Skeletal muscle satellite cell (primary cell): ENCODE measurements around the gene GSTO2.

Experiments
- H3K27me3 ChIP-seq: 2 replicates; pipeline ENCODE4 v1.7.0; 2013; ENCODE audit warnings: low read length; ENCODE audit not compliant: control insufficient read depth, insufficient read depth
- H3K36me3 ChIP-seq: 2 replicates; pipeline ENCODE4 v1.7.0; 2013; ENCODE audit warnings: mild to moderate bottlenecking, control low read depth, low read length; ENCODE audit not compliant: insufficient read depth
- H3K4me1 ChIP-seq: 2 replicates; pipeline ENCODE4 v1.7.0; 2013; ENCODE audit warnings: low read length; ENCODE audit not compliant: control insufficient read depth, insufficient read depth
- H3K4me2 ChIP-seq: 2 replicates; pipeline ENCODE4 v1.7.0; 2013; ENCODE audit warnings: mild to moderate bottlenecking, low read length
- H3K4me3 ChIP-seq: 2 replicates; pipeline ENCODE4 v1.7.0; 2013; ENCODE audit warnings: low read length
- H3K9ac ChIP-seq: 2 replicates; pipeline ENCODE4 v1.7.0; 2013; ENCODE audit warnings: mild to moderate bottlenecking, low read depth, low read length, moderate library complexity
- H3K9me3 ChIP-seq: replicated peaks from 2 replicates; pipeline ENCODE4 v1.7.0; 2013; ENCODE audit warnings: mild to moderate bottlenecking, control low read depth, low read length

The GSTO2 gene

GRCh38 chr10:104288355-104288754 is 19.4 kb downstream of the GSTO2 start:
- Histone ChIP-seq H3K4me2 (no peak overlapping the region), H3K9ac (no peak overlapping the region), H3K27me3 (no peaks in the 10 kb centered on the region), H3K4me3 (no peak overlapping the region), H3K36me3 (no peaks in the 10 kb centered on the region), H3K9me3 (no peaks in the 10 kb centered on the region), H3K4me1 (peaks cover 19% of the 10 kb centered on the region)

GRCh38 chr10:104291439-104291951 is 22.5 kb downstream of the GSTO2 start:
- no peaks in the 10 kb centered on the region for H3K27me3 ChIP-seq
- no peaks in the 10 kb centered on the region for H3K36me3 ChIP-seq
- H3K9ac ChIP-seq: peak overlapping the region; percentile 70
- no peaks in the 10 kb centered on the region for H3K9me3 ChIP-seq
- H3K4me1 ChIP-seq: peaks cover 22% of the 10 kb centered on the region
- H3K4me3 ChIP-seq: peak overlapping the region; percentile 50
- peak overlapping the region; percentile 80 for H3K4me2 ChIP-seq

DNA sequence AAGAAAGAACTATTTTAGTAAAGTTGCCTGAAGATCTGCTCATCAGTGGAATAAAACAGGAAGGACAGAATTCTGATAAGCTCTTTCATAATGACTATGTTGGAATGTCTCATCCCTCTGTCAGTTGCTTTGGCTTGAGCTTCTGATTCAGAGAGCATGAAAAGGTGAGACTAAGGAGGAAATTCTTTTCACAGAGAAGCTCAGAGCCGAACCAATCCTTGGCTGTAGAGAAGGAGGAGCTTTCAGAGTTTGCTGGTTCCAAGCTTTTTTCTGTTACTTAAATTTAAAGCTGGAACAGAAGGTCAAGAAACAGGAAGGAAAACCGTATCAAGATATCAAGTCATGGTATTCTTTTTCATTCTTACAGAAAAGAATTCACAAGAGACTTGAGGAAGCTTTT is 24.0 kb downstream of the GSTO2 start:
- no peak overlapping the region for H3K4me3 ChIP-seq
- peak overlapping the region; percentile 11 for H3K4me2 ChIP-seq
- peak overlapping the region; percentile 70 for H3K9ac ChIP-seq
- H3K27me3 ChIP-seq: no peaks in the 10 kb centered on the region
- no peaks in the 10 kb centered on the region for H3K9me3 ChIP-seq
- H3K4me1 ChIP-seq: peaks cover 28% of the 10 kb centered on the region
- H3K36me3 ChIP-seq: no peaks in the 10 kb centered on the region

DNA sequence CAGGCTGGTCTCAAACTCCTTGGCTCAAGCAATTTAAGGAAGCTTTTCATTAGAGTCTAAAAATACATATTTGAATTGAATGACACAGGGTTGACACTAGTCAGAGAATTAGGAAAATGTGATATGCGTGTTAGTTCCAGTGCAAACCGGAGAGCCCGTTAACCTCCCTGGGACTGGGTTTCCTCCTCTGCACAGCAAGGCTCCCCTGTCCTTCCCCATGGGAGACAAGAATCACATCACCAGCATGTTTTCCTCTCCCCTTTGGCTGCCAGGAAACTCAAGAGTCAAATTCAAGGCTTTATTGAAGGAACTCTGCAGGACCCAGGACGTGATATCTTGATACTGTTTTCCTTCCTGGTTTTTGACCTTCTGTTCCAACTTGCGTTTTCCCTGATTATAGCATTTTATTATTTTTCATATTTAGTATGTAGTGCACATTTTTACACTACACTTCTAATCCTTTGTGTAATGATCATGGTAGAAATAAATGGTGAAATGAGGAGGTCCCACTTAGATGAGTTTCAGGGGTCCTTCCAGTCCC is 24.9 kb downstream of the GSTO2 start:
- Histone ChIP-seq H3K27me3 (no peaks in the 10 kb centered on the region), H3K36me3 (no peaks in the 10 kb centered on the region), H3K4me2 (no peak overlapping the region), H3K9ac (no peak overlapping the region), H3K9me3 (no peaks in the 10 kb centered on the region), H3K4me1 (peaks cover 29% of the 10 kb centered on the region), H3K4me3 (no peak overlapping the region)

- Histone ChIP-seq H3K4me1 (peaks cover 55% of the 10 kb centered on the region), H3K4me2 (no peak overlapping the region), H3K36me3 (no peaks in the 10 kb centered on the region), H3K9me3 (no peaks in the 10 kb centered on the region), H3K4me3 (no peak overlapping the region), H3K9ac (no peak overlapping the region), H3K27me3 (no peaks in the 10 kb centered on the region)
Observed at GRCh38 chr10:104296687-104297436, 27.9 kb downstream of the GSTO2 start.

DNA sequence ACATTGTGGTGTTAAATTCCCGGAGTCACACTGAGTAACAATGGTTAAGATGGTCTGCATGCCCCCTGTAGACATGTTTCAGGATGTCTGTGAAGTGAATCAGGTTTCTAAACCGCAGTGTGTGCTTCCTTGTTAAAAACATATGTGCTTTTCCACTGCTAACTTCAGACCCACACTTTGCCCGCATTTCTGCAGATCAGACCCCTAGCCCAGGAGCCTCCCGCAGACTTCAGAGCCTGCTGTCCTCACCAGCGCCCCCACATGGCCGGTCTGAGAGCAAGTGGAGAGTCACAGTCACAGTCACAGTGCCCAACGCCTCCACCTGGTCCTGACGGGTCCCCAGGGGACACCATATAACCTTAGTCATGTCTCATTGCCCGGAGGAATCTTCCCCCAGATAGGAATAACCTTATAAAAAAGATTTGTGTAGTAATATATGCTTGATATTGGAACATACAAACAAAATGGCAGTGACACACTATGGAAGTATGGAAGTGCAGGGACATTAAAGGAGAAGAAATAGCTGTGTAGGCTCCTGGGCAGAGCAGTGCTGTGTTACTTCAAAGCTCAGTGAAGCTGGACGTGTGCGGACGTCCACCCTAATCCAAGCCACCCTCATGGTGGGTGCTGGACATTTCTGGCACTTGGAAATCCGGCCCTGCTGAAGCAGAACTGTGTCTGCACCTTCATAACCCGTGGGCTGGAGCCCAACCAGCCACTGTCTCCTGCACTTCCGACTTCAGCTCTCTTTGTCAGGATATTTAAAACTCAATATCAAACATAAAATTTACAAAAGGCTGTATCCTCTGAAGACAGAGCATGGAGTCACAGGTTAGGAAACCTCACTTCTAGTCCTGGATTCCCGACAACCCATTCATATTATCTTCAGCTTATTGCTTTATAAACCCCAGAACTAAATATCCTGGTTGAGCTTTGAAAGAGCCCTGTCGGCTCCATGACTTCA is 29.0 kb downstream of the GSTO2 start:
- Histone ChIP-seq H3K9ac (peak overlapping the region; percentile 75), H3K9me3 (no peaks in the 10 kb centered on the region), H3K36me3 (no peaks in the 10 kb centered on the region), H3K27me3 (no peaks in the 10 kb centered on the region), H3K4me1 (peaks cover 52% of the 10 kb centered on the region), H3K4me3 (no peak overlapping the region), H3K4me2 (no peak overlapping the region)

DNA sequence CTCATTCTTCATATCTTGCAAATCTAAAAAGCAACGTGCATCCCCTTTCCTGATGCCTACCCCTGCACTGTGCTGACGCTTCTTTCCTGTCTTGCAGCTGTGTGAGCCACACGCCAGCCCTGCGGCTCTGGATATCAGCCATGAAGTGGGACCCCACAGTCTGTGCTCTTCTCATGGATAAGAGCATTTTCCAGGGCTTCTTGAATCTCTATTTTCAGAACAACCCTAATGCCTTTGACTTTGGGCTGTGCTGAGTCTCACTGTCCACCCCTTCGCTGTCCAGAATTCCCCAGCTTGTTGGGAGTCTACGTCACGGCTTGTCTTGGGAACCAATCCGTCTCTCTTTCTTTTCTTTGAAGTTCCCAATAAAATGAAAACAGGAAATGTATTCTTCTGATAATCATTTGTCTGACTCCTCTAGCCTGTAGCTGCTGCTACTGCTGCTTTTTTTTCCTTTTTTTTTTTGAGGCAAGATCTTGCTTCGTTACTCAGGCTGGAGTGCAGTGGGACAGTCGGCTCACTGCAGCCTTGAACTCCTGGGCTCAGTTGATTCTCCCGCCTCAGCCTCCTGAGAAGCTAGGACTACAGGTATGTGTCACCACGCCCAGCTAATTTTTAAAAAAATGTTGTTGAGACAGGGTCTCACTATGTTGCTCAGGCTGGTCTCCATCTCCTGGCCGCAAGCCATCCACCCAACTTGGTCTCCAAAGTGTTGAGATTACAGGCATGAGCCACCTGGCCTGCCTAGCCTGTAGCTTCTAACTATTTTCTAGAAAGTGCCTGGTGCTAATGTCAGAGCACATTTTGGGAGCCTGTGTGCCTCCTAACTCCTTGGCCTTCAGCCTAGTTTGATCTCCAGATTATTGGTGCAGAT is 30.3 kb downstream of the GSTO2 start:
- Histone ChIP-seq H3K36me3 (no peaks in the 10 kb centered on the region), H3K9me3 (no peaks in the 10 kb centered on the region), H3K9ac (peak overlapping the region; percentile 75), H3K4me2 (peak overlapping the region; percentile 42), H3K4me1 (peaks cover 45% of the 10 kb centered on the region), H3K27me3 (no peaks in the 10 kb centered on the region), H3K4me3 (peak overlapping the region; percentile 22)

DNA sequence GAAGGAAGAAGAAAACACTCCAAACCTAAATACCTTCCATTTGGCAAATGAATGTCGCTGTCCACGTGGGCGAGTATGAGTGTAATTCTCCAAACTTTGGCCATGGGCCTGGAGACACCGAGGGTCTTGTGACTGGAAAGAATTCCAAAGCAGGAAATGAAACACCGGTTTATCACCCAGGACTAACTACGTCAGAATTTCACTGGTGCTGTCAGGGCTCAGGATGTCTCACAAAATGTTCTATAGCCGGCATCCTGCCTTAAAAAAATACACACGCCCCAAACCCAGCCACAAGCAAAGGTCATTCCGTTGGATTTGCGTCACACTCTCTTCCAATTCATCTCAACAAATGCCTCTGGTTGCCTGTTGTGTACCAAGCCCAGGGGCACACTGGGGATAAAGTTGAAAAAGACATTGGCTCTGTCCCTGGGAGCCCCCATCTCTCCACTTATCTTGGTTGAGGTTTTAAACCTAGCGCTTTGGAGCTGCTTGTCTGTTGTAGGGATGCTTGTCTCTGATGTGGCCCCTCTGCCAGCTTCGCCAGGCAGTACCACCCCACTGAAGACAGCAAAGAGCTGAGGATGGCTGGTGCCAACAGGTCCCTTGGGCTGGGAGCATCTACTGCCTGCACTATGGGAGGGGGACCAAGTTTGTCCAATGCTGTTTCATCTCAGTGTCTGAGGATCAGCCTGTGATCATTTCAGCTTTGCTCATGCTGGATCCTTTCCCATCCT is 31.2 kb downstream of the GSTO2 start:
- H3K4me1 ChIP-seq: peaks cover 45% of the 10 kb centered on the region
- H3K4me3 ChIP-seq: peak overlapping the region; percentile 51
- H3K9me3 ChIP-seq: no peaks in the 10 kb centered on the region
- H3K9ac ChIP-seq: peak overlapping the region; percentile 94
- H3K36me3 ChIP-seq: no peaks in the 10 kb centered on the region
- no peaks in the 10 kb centered on the region for H3K27me3 ChIP-seq
- H3K4me2 ChIP-seq: peak overlapping the region; percentile 82

- Histone ChIP-seq H3K27me3 (no peaks in the 10 kb centered on the region), H3K4me3 (peak overlapping the region; percentile 51), H3K36me3 (no peaks in the 10 kb centered on the region), H3K4me2 (peak overlapping the region; percentile 82), H3K4me1 (peaks cover 48% of the 10 kb centered on the region), H3K9ac (peak overlapping the region; percentile 94), H3K9me3 (no peaks in the 10 kb centered on the region)
Observed at GRCh38 chr10:104300736-104301292, 31.8 kb downstream of the GSTO2 start.
